Measurements from ENCODE around the gene CWC27. TPM values are rescaled to one million over a fixed set of nuclear protein-coding genes. Genes with fewer than 3 reads are reported as not detected.

CWC27 gene
- total RNA-seq, 1 experiment from 2014 or later: 42.7 TPM

GRCh38 chr5:64775291-64775690 lies 6.6 kb downstream of the CWC27 start:
- Mint-ChIP-seq H3K36me3 (peaks cover 10% of the 10 kb centered on the region), H3K27me3 (ENCODE audit: low read depth) (no peaks in the 10 kb centered on the region), H3K9me3 (no peaks in the 10 kb centered on the region), H3K4me1 (peaks cover 3% of the 10 kb centered on the region), H3K27ac (no peak overlapping the region), H3K4me3 (no peak overlapping the region)
- ChIA-PET CTCF (interaction anchor here (1.2 kb wide), 1 partner anchor 9 kb away, joined by 3 read pairs; no protein-coding TSS in a partner anchor), POLR2A (no interaction called here)
- TF ChIP-seq CREM (CRISPR knock-in tag; IDR thresholded peaks at IDR 0.05): no peak
- TF ChIP-seq TEAD4 (CRISPR knock-in tag; IDR thresholded peaks at IDR 0.05): no peak
- TF ChIP-seq, protein P1, sequence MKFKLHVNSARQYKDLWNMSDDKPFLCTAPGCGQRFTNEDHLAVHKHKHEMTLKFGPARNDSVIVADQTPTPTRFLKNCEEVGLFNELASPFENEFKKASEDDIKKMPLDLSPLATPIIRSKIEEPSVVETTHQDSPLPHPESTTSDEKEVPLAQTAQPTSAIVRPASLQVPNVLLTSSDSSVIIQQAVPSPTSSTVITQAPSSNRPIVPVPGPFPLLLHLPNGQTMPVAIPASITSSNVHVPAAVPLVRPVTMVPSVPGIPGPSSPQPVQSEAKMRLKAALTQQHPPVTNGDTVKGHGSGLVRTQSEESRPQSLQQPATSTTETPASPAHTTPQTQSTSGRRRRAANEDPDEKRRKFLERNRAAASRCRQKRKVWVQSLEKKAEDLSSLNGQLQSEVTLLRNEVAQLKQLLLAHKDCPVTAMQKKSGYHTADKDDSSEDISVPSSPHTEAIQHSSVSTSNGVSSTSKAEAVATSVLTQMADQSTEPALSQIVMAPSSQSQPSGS (CRISPR knock-in tag; IDR thresholded peaks at IDR 0.05; ENCODE audit: borderline replicate concordance, low read depth): no peak
- ATAC-seq (no peak), DNase-seq (ENCODE audit: low spot score) (no peak)

GRCh38 chr5:64784451-64785025 lies 15.8 kb downstream of the CWC27 start:
- Mint-ChIP-seq H3K4me1 (no peaks in the 10 kb centered on the region), H3K27ac (no peak overlapping the region; the same call in 1 of the 2 replicates)

DNA sequence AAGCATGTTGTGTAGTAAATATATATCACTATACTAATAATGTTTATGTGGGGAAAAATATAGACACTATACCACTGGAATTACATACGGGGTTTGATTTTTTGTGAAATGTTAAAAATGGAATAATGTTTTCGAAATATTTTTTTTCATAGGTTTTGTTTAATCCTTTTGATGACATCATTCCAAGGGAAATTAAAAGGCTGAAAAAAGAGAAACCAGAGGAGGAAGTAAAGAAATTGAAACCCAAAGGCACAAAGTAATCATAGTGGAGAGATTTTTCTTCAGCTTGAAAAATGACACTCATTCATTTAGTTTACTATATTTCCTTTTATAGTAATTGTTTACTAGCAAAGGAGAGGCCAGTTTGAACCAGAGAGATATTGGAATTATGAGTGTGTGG lies 17.6 kb downstream of the CWC27 start:
- CTCF ChIA-PET: no interaction called here
- POLR2A ChIA-PET: no interaction called here
- ATAC-seq: no peak
- no peak overlapping the region for H3K4me3 Mint-ChIP-seq
- no peaks in the 10 kb centered on the region for H3K9me3 Mint-ChIP-seq
- peaks cover 18% of the 10 kb centered on the region for H3K36me3 Mint-ChIP-seq
- no peak for DNase-seq (ENCODE audit: low spot score)
- H3K27ac Mint-ChIP-seq: no peak overlapping the region
- H3K4me1 Mint-ChIP-seq: no peaks in the 10 kb centered on the region
- H3K27me3 Mint-ChIP-seq (ENCODE audit: low read depth): no peaks in the 10 kb centered on the region
- TF ChIP-seq MXD4 (CRISPR knock-in tag; IDR thresholded peaks at IDR 0.05; ENCODE audit: borderline replicate concordance): no peak
- no peak for TF ChIP-seq ZMAT4 (CRISPR knock-in tag; IDR thresholded peaks at IDR 0.05)
- TF ChIP-seq ETV6 (CRISPR knock-in tag; IDR thresholded peaks at IDR 0.05): no peak
- no peak for TF ChIP-seq GRHL2 (CRISPR knock-in tag; IDR thresholded peaks at IDR 0.05; ENCODE audit: insufficient replicate concordance, severe bottlenecking)
- TF ChIP-seq, protein P1 (CRISPR knock-in tag; IDR thresholded peaks at IDR 0.05; ENCODE audit: borderline replicate concordance, low read depth): no peak
- TF ChIP-seq KAT7 (CRISPR knock-in tag; IDR thresholded peaks at IDR 0.05; ENCODE audit: borderline replicate concordance): no peak
- TF ChIP-seq MLX (CRISPR knock-in tag; IDR thresholded peaks at IDR 0.05): no peak
- TF ChIP-seq SOX15 (CRISPR knock-in tag; IDR thresholded peaks at IDR 0.05): no peak
- no peak for TF ChIP-seq ZNF232 (CRISPR knock-in tag; IDR thresholded peaks at IDR 0.05)
- no peak for TF ChIP-seq OVOL2 (CRISPR knock-in tag; IDR thresholded peaks at IDR 0.05; ENCODE audit: borderline replicate concordance)
- TF ChIP-seq JUN (CRISPR knock-in tag; IDR thresholded peaks at IDR 0.05): no peak

More at GRCh38 chr5:64784451-64785025, 15.8 kb downstream of the CWC27 start:
- CTCF ChIA-PET: interaction anchor here (0.6 to 1.2 kb wide), 5 partner anchors 10 to 189 kb away, joined by 3 to 5 read pairs (median 3); no protein-coding TSS in a partner anchor
- no peak overlapping the region for H3K4me3 Mint-ChIP-seq
- TF ChIP-seq, protein P2, sequence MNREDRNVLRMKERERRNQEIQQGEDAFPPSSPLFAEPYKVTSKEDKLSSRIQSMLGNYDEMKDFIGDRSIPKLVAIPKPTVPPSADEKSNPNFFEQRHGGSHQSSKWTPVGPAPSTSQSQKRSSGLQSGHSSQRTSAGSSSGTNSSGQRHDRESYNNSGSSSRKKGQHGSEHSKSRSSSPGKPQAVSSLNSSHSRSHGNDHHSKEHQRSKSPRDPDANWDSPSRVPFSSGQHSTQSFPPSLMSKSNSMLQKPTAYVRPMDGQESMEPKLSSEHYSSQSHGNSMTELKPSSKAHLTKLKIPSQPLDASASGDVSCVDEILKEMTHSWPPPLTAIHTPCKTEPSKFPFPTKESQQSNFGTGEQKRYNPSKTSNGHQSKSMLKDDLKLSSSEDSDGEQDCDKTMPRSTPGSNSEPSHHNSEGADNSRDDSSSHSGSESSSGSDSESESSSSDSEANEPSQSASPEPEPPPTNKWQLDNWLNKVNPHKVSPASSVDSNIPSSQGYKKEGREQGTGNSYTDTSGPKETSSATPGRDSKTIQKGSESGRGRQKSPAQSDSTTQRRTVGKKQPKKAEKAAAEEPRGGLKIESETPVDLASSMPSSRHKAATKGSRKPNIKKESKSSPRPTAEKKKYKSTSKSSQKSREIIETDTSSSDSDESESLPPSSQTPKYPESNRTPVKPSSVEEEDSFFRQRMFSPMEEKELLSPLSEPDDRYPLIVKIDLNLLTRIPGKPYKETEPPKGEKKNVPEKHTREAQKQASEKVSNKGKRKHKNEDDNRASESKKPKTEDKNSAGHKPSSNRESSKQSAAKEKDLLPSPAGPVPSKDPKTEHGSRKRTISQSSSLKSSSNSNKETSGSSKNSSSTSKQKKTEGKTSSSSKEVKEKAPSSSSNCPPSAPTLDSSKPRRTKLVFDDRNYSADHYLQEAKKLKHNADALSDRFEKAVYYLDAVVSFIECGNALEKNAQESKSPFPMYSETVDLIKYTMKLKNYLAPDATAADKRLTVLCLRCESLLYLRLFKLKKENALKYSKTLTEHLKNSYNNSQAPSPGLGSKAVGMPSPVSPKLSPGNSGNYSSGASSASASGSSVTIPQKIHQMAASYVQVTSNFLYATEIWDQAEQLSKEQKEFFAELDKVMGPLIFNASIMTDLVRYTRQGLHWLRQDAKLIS (CRISPR knock-in tag; IDR thresholded peaks at IDR 0.05; ENCODE audit: borderline replicate concordance): no peak
- TF ChIP-seq, protein P1 (CRISPR knock-in tag; IDR thresholded peaks at IDR 0.05; ENCODE audit: borderline replicate concordance, low read depth): no peak
- TF ChIP-seq ZNF396 (CRISPR knock-in tag; IDR thresholded peaks at IDR 0.05; ENCODE audit: borderline replicate concordance): no peak
- TF ChIP-seq ZNF416 (CRISPR knock-in tag; IDR thresholded peaks at IDR 0.05): no peak
- TF ChIP-seq, protein P3, sequence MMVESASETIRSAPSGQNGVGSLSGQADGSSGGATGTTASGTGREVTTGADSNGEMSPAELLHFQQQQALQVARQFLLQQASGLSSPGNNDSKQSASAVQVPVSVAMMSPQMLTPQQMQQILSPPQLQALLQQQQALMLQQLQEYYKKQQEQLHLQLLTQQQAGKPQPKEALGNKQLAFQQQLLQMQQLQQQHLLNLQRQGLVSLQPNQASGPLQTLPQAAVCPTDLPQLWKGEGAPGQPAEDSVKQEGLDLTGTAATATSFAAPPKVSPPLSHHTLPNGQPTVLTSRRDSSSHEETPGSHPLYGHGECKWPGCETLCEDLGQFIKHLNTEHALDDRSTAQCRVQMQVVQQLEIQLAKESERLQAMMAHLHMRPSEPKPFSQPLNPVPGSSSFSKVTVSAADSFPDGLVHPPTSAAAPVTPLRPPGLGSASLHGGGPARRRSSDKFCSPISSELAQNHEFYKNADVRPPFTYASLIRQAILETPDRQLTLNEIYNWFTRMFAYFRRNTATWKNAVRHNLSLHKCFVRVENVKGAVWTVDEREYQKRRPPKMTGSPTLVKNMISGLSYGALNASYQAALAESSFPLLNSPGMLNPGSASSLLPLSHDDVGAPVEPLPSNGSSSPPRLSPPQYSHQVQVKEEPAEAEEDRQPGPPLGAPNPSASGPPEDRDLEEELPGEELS (CRISPR knock-in tag; IDR thresholded peaks at IDR 0.05): no peak
- ATAC-seq (peak; percentile 65), DNase-seq (ENCODE audit: low spot score) (peak; percentile 69)
- POLR2A ChIA-PET: no interaction called here
- H3K36me3 Mint-ChIP-seq: peaks cover 18% of the 10 kb centered on the region
- no peaks in the 10 kb centered on the region for H3K9me3 Mint-ChIP-seq
- H3K27me3 Mint-ChIP-seq (ENCODE audit: low read depth): no peaks in the 10 kb centered on the region

Data from WTC11 (cell line).